CD4-positive, alpha-beta T cell treated with Interleukin-6 for 4 hours (primary cell): ENCODE measurements around the gene CEP19.

Experiments used
- DNase-seq: peaks from one replicate; pipeline ENCODE4 v3.0.0-alpha.2; 2020; ENCODE audit warnings: mixed read lengths

Gene CEP19

GRCh38 chr3:196707566-196707965 lies 4.5 kb downstream of the CEP19 start:
- no peak for DNase-seq

- DNase-seq = no peak
Observed at GRCh38 chr3:196706731-196707130, 5.3 kb downstream of the CEP19 start.

- DNase-seq = no peak
Observed at GRCh38 chr3:196706327-196706726, 5.7 kb downstream of the CEP19 start.

- no peak for DNase-seq
Observed at GRCh38 chr3:196700801-196701200, 11.2 kb downstream of the CEP19 start.

- no peak for DNase-seq
Observed at GRCh38 chr3:196699749-196700148, 12.3 kb downstream of the CEP19 start.

GRCh38 chr3:196697270-196697669 lies 14.8 kb downstream of the CEP19 start:
- DNase-seq = no peak

GRCh38 chr3:196695849-196696226 lies 16.2 kb downstream of the CEP19 start:
- no peak for DNase-seq

GRCh38 chr3:196694941-196695848 lies 16.9 kb downstream of the CEP19 start:
- DNase-seq = no peak

GRCh38 chr3:196694202-196694638 lies 17.8 kb downstream of the CEP19 start:
- peak; percentile 20 for DNase-seq

GRCh38 chr3:196691386-196691785 lies 20.7 kb downstream of the CEP19 start:
- DNase-seq = no peak

GRCh38 chr3:196689941-196690660 lies 21.9 kb downstream of the CEP19 start:
- no peak for DNase-seq

GRCh38 chr3:196688349-196688748 lies 23.7 kb downstream of the CEP19 start:
- no peak for DNase-seq

- no peak for DNase-seq
Observed at GRCh38 chr3:196686436-196686835, 25.6 kb downstream of the CEP19 start.

- DNase-seq = peak; percentile 75
Observed at GRCh38 chr3:196684548-196685407, 27.3 kb downstream of the CEP19 start.

- no peak for DNase-seq
Observed at GRCh38 chr3:196677931-196678330, 34.1 kb downstream of the CEP19 start.

GRCh38 chr3:196677353-196677752 lies 34.7 kb downstream of the CEP19 start:
- DNase-seq = no peak

GRCh38 chr3:196673632-196674031 lies 38.4 kb downstream of the CEP19 start:
- no peak for DNase-seq

GRCh38 chr3:196670339-196670738 lies 41.7 kb downstream of the CEP19 start:
- DNase-seq = peak; percentile 19

GRCh38 chr3:196667056-196667825 lies 44.8 kb downstream of the CEP19 start:
- DNase-seq = no peak

GRCh38 chr3:196666001-196666867 lies 45.8 kb downstream of the CEP19 start:
- DNase-seq = no peak
